HG02870 (cell line): ENCODE data around the gene CYP2F1.
"Not testable (repeated sequence)": the region's sequence is repeated elsewhere in the genome, so short reads cannot be mapped to it uniquely, and the experiment has no call there.

Source experiments
- ATAC-seq: cut with Tn5 transposase; IDR thresholded peaks from one replicate; pipeline ENCODE4 v1.9.1; 2021; ENCODE audit warnings: mild to moderate bottlenecking, moderate library complexity; ENCODE audit not compliant: unreplicated experiment

The CYP2F1 gene

DNA sequence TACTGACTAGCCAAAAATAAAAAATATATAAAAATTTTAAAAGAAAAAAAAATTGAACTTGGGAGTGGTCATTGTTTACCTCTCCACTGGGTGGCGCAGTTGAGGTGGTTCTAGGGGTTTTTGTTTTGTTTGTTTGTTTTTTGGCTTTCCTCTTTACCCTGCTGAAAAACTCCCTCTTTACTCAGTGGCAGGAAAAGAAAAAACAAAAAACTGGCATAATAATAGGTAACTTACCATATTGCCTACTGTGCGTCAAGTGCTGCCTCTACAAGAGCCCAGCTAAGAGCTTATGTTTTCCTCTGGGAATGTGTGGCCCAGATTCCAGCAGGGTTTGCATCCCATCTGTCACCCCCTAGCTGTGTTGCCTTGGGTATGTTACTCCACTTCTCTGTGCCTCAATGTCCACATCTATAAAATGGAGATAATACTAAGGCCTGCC is 12.6 kb downstream of the CYP2F1 start:
- ATAC-seq, result not testable (repeated sequence)

DNA sequence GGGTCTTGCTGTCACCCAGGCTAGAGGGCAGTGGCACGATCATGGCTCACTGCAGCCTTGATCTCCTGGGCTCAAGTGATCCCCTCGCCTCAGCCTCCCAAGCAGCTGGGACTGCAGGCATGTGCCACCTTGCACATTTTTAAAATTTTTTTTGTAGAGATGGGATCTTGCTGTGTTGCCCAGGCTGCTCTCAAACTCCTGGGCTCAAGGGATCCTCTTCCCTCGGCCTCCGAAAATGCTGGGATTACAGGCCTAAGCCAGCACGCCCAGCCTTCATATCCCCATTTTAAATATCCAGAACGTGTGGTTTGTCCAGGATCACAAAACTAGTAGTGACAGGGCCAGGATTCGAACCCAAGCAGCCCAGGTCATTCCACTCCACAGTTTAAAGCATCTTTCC is 13.1 kb downstream of the CYP2F1 start:
- ATAC-seq, result not testable (repeated sequence)

DNA sequence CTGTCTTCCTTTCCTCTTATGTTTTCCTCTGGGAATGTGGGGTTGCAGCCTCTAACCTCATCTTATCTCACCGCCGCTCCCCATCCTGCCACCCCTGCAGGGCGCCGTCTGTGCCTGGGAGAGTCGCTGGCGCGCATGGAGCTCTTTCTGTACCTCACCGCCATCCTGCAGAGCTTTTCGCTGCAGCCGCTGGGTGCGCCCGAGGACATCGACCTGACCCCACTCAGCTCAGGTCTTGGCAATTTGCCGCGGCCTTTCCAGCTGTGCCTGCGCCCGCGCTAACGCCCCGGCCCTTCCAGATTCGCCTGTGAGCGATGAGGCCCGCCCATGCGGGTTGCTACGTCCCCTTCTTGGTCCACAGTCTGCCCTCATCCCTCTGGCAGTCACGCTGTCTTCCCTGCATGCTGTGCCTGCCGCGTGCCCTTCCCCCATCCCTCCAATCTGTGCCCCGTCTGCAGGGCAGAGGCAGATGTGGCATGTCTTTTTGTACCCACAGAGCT is 13.6 kb downstream of the CYP2F1 start:
- not testable (repeated sequence) for ATAC-seq

DNA sequence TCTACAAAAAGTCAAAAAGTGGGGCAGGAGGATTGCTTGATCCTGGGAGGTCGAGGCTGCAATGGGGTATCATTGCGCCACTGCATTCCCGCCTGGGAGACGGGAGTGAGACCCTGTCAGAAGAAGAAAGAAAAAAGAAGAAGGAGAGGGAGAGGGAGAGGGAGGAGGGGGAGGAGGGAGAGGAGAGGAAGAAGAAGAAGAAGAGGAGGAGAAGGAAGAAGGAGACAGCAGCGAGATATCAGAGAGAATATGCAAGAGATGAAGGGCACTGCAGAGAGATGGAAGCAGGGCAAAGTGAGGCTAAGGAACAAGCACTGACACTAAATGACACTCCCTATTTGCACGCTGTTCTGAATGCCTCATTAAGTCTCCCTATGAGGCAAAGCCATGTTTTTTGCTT is 14.5 kb downstream of the CYP2F1 start:
- ATAC-seq, result no peak

DNA sequence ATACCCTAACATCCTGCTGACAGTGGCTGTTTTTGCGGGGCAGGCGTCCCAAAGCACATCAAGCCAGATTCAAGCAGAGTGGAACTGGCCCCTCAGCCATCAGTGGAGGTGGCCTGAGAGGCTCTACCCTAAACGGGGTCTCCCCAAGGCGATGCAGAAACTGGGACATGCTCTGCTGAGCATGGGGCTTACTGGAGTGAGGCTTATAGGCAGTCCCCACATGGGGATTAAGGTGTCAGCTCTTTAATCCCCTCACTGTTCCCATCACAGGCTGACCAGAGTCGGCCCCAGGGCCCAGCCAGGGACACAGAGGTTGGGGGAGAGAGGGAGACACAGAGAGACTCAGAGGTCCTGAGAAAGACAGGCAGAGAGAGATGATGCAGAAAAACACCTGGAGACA is 17.0 kb downstream of the CYP2F1 start:
- no peak for ATAC-seq

DNA sequence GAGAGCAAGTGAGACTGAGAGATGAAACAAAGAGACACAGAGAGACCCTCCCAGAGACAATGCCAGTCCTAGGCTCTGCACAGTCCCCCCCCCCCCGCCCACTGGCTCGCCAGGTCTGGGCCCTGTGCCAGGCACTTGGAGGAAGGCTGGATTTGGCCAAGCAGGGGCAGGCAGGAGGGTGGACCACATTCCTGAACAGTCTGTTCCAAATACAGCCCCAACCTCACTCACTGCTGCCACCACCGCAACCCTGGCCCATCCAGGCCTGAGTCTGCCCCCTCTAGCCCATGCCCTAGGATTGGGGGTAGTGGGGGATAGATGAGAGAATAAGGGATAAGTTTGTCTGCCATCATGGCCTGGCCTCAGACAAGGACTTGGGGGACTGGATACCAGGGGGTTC is 19.0 kb downstream of the CYP2F1 start:
- ATAC-seq, result no peak

DNA sequence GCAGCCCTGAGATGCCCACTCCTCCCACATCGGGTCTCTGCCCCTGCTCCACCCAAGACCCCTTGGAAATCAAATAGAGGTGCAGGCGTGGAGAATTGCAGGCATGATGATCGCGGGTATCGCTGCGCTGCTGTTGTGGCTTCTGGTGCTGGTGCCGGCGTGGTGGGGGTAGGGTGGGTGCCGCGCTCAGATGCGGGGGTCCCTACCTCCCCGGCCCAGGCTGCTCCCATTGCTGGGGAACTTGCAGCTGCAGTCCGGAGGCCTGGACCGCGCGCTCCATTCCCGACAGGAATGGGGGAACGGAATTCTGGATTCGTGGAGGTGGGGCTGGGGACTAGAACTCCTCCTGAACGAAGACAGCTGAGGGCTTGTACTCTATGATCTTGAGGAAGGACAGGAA is 20.4 kb downstream of the CYP2F1 start:
- no peak for ATAC-seq

DNA sequence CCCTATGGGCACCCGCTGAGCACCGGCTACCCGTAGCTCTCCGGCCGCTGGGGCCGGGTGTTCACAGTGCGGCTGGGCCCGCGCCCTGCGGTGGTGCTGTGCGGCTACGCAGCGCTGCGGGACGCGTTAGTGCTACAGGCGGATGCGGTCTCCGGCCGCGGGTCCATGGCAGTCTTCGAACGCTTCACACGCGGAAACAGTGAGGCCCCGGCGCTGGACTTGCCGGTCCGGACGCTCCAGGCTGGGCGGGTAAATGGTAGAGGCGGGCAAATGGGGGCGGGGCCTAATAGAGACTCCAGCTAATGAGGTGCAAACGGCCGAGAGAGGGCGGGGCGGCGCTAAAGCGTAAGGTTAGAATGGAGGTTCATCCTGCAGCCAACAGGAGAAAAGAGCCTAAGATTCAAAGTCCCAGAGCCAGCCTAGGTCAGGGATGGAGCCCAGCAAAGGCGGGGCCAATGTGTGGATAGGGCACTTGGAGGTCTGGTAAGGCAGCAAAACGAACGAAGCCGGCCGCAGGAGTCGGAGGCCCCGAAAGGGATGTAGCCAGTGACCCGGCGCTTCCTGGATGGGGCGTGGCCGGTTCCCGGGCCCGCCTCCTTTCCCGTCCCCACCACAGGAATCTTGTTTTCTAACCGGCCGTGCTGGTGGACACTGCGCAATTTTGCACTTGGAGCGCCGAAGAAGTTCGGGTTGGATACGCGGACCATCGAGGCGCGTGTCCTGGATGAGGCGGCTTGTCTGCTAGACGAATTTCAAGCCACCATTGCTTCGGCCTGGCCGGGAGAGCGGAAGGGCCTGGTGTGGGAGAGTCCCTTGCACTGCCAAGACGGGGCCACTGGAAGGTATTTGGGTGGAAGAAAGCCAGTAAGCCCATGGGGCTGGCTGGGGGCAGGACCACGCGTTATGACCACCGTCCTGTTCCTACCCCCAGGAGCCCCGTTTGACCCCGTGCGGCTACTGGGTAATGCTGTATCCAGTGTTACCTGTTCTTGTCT is 21.5 kb downstream of the CYP2F1 start:
- not testable (repeated sequence) for ATAC-seq

DNA sequence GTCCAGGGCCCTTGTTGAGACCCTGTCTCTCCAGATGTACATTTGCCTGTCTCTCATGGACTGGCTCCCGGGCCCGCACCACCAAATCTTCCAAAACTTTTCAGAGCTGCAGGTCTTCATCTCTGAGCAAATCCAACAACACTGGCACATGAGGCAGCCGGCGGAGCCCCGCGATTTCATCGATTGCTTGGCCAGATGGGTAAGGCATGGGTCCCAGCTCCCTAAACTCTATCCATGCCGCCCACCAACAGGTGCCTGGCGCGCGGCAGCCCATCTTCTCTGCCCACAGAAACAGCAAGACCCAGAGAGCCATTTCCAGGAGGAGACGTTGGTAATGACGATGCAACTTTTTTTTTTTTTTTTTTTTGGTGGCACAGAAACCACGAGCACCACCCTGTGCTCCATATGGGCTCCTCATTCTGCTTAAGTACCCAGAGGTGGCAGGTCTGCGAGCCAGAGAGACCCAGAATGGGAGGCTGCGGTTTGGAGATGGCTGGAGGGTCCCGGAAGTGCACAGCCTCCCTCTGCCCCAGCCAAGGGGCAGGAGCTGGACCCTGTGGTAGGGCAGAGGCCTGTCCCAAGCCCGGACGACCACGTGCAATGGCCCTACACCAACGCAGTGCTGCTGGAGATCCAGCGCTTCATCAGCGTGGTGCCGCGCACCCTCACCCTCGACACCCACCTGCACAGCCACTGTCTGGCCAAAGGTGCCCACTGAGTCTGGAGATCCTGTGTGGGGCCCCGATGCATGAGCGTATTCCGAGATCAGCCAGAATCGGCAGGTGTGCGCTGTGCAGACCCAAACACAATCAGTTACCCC is 22.6 kb downstream of the CYP2F1 start:
- ATAC-seq, result no peak

DNA sequence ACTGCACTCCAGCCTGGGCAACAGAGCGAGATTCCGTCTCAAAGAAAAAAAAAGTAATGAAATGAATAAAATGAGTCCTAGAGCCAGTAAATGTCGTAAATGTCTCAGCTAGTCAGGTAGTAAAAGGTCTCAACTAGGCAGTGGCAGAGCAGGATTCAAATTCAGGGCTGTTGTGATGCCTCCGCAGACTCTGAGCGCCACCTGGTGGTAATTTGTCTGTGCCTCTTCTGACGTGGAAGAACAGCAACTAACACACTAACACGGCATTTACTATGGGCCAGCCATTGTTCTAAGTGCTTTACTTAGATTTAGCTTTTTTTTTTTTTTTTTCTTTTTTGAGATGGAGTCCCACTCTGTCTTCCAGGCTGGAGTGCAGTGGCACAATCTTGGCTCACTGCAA is 30.2 kb downstream of the CYP2F1 start:
- no peak for ATAC-seq

DNA sequence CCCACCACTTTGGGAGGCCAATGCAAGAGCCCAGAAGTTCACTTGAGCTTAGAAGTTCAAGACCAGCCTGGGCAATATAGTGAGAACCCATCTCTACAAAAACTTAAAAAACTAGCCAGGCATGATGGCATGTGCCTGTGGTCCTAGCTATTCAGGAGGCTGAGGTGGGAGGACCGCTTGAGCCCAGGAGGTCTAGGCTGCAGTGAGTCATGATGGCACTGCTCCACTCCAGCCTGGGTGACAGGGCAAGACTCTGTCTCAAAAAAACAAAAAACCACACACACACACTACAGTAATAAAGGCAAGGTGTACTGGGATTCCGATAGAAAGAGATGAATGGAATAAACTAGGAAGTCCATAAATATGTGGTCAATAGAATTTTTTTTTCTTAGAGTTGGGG is 35.6 kb downstream of the CYP2F1 start:
- no peak for ATAC-seq

DNA sequence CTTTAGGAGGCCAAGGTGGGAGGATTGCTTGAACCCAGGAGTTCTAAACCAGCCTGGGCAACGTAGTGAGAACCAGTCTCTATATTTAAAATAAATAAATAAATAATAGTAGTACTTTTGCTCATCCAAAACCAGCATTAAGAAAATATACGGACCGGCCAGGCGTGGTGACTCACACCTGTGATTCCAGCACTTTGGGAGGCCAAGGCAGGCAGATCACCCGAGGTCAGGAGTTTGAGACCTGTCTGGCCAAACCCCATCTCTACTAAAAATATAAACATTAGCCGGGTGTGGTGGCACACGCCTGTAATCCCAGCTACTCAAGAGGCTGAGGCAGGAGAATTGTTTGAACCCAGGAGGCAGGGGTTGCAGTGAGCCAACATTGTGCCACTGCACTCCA is 36.8 kb downstream of the CYP2F1 start:
- not testable (repeated sequence) for ATAC-seq

DNA sequence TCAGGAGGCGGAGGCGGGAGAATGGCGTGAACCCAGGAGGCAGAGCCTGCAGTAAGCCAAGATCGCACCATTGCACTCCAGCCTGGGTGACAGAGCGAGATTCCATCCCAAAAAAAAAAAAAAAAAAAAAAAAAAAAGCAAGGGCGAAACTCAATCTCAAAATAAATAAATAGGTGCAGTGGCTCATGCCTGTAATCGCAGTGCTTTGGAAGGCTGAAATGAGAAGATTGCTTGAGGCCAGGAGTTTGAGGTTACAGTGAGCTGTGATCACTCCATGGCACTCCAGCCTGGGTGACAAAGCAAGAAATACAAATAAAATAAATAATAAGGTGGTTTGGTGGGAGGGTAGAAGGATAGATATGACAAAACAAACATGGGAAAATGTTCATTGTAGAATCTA is 39.8 kb downstream of the CYP2F1 start:
- no peak for ATAC-seq

DNA sequence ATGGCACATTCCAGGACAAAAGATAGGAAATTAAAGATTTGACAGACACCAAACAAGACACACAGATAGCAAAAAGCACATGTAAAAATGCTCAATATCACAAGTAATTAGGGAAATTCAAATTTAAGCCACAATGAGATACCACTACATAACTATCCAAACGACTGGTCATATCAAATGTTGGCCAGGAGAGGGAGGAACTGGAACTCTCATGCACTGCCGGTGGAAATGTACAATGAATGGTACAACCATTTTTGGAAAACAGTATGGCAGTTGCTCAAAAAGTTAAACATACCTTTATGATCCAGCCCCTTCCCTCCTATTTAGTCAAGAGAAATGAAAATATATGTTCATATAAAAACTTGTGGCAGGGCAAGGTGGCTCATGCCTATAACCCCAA is 42.0 kb downstream of the CYP2F1 start:
- ATAC-seq, result no peak

DNA sequence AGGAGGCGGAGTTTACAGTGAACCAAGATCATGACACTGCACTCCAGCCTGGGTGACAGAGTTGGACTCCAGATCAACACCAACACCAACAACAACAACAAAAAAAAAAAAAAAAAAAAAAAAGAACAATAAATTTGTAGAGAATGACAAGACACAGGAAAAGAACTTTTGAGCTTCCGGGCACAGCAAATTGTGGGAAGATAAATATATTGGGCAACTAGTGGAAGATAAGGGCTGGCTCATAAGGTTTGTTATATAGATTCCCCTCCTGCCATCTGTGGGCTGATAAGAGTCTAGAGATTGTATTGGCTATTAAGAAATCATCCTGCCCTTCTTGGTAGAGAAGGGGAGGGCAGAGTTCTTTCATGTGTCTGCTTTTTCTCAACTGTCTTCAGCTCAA is 45.6 kb downstream of the CYP2F1 start:
- ATAC-seq, result no peak

DNA sequence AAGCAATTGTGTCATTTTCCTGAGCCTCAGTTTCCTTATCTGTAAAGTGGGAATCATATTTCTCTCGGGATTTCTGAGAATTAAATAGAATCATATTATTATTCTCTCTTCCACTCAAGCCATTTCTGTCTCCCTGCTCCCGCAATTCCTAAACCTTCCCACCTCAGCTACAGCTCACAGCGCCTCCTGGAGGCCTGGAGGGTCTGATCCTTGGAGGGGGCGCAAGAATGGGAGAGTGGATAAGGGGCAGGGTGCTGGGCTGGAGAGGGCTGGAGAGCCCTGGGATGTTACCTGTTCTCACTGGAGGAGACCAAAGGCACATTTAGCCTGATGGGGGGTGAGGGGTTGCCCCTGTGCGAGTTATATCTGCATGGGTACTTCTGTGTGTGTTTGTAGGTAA is 47.7 kb downstream of the CYP2F1 start:
- no peak for ATAC-seq

DNA sequence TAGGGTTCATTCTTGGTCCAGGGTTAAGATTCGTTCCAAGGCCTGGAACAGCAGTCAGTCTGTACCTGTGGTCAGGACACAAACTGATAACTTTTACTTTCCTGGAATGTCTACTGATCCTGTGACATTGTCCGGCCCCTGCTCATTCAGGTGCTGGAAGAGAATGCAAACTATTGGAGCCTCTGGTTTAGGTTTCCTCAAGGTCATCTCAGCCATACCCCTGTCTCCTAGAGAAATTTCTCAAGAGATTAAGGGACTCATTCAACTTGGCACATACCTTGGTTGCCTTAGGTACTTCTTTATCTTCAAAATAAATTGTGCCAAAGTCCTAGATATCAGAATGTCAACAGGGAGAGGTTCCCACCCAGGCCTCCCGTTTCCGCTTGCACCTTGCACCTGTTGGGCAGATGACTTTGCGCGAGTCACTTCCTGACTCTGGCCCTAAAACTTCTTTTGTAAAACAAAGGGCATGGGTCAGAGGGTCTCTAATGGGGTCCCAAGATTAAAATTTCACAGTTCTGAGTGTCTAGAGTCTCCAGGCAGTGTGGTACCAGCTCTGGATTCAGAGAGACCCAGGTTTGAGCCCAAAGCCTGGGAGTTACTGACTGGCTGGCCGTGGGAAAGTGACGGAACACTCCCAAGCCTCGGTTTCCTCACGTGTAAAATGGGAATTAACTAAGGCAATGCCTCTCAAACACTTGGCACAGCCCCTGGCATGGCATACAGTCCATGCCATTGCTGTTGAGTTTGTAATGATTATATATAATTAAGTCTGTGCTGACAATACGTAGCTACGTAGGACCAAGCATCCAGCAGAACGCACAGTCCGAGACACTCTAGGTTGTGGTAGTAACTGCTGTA is 52.9 kb downstream of the CYP2F1 start:
- no peak for ATAC-seq

DNA sequence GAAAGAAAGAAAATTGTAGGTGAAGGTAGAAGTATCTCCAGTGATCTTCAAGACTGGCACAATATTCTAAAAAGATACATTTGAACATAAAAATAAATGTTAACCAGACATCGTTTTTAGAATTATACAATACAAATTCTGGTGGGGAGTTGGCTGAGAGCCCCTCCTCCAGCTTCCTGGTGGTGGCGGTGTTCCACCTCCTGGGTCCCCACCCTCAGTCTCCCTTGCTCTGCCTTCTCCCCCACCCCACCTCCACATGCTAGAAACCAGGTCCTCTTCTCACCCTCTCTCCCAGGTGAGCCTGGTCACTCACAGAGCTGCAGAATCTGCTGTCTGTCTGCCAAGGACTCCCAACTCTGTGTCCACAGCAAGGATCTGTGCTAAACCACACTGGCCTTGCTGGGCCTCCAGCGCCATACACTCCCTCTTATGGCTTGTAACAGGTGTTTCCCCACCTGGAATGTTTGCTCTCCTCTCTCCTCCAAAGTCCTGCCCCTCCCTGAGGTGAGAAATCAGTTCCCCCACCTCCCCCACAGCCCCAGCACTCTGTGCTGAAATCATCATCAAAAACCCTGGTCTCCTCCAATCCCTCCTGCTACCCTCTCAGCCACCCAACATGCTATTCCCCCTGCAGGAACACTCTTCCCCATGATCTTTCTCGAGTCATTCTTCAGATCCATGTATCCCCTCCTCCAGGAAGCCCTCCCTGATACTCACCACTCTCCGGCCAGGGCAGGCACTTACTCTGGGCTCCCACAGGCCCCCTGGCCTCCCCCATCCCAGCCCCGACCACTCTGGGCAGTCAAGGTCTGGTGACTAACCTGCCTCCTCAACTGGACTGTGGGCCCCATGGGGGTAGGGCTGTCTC is 58.3 kb downstream of the CYP2F1 start:
- ATAC-seq, result no peak

DNA sequence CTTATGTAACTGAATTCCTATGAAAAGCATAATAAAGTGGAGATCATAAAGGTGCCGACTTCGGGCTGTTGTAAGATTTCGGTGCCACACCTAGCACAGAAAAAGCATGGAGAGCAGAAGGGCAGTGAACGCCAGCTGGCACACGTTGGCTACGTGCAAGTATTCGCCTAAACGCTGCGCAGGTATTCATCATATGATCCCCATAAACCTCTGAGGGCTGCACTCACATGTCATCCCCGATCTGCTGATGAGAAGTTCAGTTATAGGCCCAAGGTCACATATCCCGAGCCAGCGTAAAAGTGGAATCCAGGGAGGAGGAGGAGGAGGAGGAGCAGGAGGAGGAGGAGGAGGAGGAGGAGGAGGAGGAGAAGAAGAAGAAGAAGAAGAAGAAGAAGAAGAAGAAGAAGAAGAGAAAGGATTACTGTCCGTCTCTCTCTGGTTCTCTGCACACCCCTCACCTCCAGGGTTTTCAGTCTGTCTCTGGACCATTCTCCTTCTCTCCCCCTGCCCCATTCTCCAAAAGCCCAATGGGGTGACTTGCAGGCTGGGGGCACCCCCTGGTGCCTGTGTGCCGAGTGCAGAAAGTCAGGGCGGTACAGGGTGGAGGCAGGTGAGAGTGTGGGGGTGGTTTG is 60.2 kb downstream of the CYP2F1 start:
- ATAC-seq, result no peak
